T-helper 1 cell treated with Interleukin-12 subunit alpha and Interleukin-12 subunit beta and Interleukin-4 antibody, amounts not matched to agents 30 ng/mL and 1 ng/mL, for 36 hours (primary cell): Measurements from ENCODE around the gene NMU. TPM values are rescaled to one million over a fixed set of nuclear protein-coding genes. Genes with fewer than 3 reads are reported as not detected.
"Not testable (repeated sequence)": the region's sequence is repeated elsewhere in the genome, so short reads cannot be mapped to it uniquely, and the experiment has no call there.

Experiments used
- intact Hi-C: fragments of 100-400 bp; cut with micrococcal nuclease; formaldehyde crosslinking; loops from one replicate; pipeline ENCODE4 v1.15.1; 2024
- total RNA-seq: library from RNA; stranded (reverse); gene quantifications from 2 replicates; pipeline ENCODE4 v1.2.3, GENCODE V29; 2022

The NMU gene, protein sequence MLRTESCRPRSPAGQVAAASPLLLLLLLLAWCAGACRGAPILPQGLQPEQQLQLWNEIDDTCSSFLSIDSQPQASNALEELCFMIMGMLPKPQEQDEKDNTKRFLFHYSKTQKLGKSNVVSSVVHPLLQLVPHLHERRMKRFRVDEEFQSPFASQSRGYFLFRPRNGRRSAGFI
- not detected in 2 replicates for total RNA-seq

- intact Hi-C loops = no loop called here
Measured at GRCh38 chr4:55635741-55636655, at the start of gene NMU. Gene NMU, minus strand, starts transcription at chr4:55636298. Its CDS starts 106 bp downstream, at chr4:55636192.

DNA sequence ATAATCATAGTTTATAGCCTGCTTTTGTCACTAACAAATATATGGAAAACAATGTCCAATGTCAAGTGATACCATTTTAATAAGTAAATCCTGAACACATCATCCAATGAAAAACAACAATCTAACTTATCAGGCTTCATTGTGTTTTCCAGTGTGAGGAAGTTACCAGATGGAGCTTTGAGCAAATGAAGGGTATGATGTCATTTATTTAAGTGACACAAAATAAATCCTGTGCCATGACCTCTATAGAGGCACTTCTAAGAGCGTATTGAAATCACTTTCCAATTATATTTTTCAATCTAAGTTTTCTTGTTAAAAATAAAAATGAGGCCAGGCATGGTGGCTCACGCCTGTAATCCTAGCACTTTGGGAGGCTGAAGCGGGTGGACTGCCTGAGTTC, 48.2 kb upstream of the NMU start:
- intact Hi-C loops = no loop called here

DNA sequence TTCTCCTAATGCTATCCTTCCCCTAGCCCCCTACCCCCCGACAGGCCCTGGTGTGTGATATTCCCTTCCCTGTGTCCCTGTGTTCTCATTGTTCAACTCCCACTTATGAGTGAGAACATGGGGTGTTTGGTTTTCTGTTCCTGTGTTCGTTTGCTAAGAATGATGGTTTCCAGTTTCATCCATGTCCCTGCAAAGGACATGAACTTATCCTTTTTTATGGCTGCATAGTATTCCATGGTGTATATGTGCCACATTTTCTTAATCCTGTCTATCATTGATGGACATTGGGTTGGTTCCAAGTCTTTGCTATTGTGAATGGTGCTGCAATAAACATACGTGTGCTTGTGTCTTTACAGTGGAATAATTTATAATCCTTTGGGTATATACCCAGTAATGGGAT, 46.7 kb upstream of the NMU start:
- intact Hi-C loops = not testable (repeated sequence)

DNA sequence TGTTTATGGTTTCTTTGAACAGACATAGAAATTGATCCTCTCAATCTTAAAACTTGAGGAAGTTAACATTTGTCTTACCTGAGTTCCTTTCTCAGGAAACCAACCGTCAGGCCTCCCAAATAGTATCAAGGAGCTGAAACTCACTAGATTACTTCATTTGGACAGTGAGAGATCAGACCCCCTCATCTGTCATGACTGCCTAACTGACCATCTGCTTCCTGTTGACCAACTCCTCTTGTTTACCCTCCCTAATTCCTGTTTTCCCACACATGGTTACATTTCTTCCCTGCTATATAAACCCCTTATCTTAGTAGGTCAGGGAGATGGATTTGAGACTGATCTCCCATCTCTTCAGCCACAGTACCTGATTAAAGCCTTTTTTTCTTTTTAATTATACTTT, 46.2 kb upstream of the NMU start:
- intact Hi-C loops = no loop called here

DNA sequence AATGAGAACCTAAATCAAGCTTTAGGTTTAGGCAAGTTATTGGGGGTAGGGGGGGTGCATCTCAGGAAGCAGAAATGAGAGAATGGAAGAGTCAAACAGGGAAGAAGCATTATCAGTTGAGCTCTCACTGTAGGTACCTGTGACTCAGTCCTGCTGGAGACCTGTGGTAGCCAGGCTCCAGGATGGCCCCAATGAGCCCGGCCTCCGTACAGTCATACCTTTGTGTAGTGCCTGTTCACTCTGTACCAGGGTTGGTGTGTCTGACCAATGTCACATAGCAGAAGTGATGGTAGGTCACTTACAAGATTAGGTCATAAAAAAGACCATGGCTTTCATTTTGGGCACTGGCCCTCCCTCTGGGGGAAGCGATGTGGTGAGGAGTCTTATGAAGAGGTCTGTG, 45.3 kb upstream of the NMU start:
- intact Hi-C loops = no loop called here

DNA sequence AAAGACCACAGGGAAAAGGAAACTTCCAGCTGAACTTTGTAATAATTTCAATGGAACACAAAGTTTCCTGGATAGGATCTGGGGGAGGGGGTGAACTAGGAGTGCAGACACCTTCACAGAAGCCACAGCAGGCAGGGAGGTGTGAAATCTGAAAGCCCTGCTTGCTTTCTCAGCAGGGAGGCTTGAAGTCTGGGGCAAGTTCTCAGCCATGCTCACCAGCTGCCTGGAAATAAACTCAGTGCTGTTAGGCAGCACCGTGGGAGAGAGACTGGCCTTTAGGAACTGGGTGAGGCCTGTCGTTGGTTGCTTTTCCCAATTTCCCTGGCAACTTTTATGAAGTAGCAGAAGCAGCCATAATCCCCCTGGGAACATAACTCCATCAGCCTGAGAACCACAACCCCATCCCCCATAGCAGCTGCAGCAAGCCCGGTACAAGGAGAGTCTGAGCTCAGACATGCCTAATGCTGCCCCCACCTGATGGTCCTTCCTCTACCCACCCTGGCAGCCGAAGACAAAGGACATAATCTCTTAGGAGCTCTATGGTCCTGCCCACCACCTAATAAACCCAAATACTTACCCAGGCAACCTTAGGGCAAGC, 39.2 kb upstream of the NMU start:
- intact Hi-C loops = no loop called here

DNA sequence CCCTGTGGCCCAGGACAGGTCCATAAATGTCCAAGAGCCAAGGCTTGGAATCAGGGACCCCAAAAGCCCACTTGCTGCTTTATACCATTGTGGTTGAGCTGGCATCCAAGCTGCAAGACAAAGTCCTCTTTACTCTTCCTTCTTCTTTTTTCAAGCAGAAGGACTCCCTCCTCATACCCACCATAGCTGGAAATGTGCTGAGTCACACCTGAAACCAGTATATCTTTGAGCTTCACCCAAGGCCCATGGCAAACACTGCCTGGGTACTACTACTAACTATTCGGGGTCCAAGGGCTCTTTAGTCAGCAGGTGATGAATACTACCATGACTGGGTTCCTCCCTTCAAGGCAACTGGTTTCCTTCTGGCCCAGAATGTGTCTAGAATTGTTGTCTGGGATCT, 37.3 kb upstream of the NMU start:
- intact Hi-C loops = no loop called here

DNA sequence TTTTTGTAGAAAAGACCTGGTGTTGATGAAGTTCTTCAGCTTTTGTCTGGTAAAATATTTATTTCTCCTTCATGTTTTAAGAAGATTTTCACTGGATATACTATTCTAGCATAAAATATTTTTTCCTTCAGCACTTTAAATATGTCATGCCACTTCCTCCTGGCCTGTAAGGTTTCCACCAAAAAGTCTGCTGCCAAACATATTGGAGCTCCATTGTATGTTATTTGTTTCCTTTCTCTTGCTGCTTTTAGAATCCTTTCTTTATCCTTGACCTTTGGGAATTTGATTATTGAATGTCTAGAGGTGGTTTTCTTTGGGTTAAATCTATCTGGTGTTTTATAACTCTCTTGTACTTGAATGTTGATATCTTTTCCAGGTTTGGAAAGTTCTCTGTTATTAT, 35.6 kb upstream of the NMU start:
- intact Hi-C loops = no loop called here

DNA sequence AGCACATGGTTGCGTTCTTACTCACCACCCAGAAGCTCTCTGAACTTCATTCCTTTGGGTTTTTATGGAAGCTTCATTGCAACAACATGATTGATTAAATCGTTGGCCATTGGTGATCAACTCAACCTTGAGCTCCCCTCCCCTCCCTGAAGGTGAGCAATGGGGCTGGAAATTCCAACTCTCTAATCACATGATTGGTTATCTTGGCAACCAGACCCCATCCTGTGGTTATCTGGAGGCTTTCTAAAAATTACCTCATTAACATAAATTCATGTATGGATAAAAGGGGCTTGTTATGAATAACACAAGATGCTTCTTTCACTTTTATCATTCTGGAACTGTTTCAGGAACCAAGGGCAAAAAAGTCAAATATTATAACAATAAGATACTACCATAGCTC, 34.6 kb upstream of the NMU start:
- intact Hi-C loops = no loop called here

DNA sequence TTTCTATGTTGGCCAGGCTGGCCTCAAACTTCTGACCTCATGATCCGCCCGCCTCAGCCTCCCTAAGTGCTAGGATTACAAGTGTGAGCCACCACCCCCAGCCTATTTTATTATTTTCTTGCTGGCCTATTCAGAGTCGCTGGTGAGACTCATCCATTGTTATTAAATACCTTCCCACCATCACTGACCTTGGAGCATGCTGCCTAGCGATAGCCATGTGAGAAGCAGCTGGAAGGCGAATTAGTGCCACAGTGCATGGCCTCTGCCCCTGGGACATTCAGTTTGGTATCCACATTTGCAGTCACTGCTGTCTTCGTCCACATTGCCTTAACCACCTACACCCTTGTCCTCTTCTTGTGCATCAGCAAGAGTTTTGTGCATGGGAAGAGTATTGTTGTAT, 32.4 kb upstream of the NMU start:
- intact Hi-C loops = no loop called here

DNA sequence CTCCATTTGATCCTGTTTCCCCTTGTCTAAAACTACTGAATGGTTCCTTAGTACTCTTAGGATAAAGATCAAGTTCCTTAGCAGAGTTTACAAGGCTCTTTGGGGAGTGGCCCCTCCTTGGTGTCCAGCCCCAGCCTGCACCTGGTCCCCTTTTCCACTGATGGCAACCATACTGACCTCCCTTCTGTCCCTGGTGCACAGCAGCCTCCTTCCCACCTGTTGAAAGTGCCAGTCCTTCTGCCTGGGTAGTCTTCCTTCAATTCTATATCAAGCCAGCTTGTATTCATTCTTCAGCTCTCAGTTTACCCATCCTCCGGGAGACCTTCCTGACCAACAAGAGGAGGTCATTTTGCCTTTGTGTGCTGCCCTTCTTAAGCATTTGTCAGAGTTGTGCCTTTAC, 30.4 kb upstream of the NMU start:
- intact Hi-C loops = no loop called here

DNA sequence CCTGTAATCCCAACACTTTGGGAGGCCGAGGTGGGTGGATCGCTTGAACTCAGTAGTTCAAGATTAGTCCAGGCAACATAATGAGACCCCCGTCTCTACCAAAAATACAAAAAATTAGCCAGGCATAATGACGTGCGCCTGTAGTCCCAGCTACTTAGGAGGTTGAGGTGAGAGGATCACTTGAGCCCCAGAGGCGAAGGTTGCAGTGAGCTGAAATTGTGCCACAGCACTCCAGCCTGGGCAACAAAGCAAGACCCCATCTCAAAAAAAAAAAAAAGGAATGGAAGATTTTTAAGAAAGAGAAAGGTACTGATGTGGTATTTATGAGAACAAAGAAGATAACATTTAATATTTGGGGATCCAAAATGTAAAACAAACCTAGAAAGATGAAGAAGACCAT, 27.0 kb upstream of the NMU start:
- intact Hi-C loops = no loop called here

GRCh38 chr4:55661398-55662056, 25.4 kb upstream of the NMU start:
- intact Hi-C loops = no loop called here

GRCh38 chr4:55658657-55659056, 22.6 kb upstream of the NMU start:
- intact Hi-C loops = no loop called here

DNA sequence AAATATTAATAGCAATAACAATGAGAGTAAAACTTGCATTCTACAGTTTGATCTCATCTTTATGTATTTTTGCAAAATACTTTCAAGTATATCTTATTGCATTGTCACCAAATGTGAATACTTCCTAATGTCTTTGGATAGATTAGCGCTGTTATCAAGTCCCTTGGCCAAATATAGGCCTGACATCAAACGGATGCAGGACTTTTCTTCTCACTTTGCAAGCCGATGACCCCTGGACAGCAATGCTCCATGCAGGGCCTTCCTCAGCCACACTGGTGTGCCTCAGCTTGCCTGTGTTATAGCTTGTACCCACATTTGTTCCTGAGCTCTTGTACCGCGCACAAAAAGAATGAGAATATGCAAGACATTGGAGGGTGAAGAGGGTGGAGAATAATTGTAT, 18.0 kb upstream of the NMU start:
- intact Hi-C loops = no loop called here

DNA sequence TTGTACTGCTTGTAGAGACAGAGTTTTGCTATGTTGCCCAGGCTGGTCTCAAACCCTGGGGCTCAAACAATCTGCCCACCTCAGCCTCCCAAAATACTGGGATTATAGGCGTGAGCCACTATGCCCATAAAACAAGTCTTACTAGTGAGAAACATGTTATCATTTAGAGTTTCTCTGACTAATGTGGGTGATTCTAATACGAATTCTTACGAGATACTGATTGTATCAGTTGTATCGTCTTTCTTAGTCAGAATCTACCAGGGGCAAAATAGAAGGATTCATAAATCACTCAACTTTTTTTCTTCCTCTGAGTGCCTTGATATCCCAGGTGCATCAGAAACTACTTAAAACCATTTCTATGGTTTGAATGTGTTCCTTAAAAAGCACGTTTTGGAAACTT, 14.4 kb upstream of the NMU start:
- intact Hi-C loops = no loop called here

- intact Hi-C loops = no loop called here
Measured at GRCh38 chr4:55637272-55637820, 1.2 kb upstream of the NMU start.

GRCh38 chr4:55636656-55636999, 530 bp upstream of the NMU start:
- intact Hi-C loops = no loop called here

DNA sequence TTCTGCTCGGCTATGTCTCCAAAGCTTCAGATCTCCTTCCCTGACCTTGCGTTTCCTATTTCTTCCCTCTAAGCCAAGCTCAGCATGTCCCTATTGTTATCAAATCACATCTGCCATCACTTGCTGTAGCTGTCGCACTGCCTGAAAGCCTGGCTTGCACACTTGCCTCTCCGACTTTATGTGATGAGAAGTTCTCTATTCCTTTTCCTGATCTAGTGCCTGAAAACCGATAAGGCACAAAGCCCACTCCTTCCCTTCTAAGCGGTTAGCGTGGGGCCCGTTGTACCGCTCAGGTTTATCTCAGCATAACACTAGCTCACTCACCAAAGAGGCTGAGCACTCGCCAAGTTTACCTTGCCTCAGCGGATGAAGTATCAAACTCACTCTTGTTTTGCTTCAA, 816 bp downstream of the NMU start:
- intact Hi-C loops = no loop called here

DNA sequence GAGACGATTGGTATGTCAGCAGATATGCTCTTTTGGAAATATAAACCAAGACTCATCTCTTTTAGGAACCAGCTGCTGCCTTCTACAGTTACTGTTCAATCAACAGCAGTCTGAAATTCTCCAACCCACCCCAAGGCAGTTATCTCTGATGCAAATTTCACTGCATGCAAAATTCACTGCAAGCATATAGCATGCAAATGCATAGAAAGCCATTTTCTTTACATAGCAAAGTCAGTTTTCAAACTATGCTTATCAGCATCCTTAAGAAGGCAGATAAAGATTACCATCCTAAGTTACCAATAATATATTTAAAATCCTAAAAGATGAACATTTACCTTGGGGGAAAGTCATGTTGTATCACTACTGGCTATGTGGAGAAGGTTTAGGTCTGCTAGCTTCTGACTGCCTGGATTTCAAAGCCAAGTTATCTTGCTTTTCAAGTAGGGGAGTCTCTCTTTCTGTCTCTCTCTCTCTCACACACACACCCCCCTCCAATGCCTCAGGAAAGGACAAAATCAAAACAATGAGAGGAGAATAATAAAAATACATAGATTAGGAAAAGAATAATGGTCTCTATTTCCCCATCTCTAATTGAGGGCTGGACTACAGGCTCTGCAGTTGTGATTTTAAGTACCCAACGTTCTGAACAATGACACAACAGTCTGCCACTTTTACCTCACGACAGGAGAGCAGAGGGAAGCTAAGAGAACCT, 1.5 kb downstream of the NMU start:
- intact Hi-C loops = no loop called here

- intact Hi-C loops = no loop called here
Measured at GRCh38 chr4:55633903-55634302, 2.2 kb downstream of the NMU start.
